Gastrocnemius medialis (tissue), 4 donors: ENCODE results near the gene SDR9C7.

Experiments
- POLR2A ChIP-seq, 2 donors: fragments of 450-650 bp; IDR thresholded peaks; one replicate each; pipeline ENCODE4 v1.6.1; 2017; ENCODE audit warnings: antibody characterized with exemption in 2 of 2, mild to moderate bottlenecking in 2 of 2, moderate library complexity in 2 of 2
- TF ChIP-seq, protein P1 (sequence below), 5 experiments: fragments of 450-650 bp in 3 of 5; fragments of 200-600 bp in 2 of 5; sonication (generic) in 2 of 5; IDR thresholded peaks in 4 of 5; conservative IDR thresholded peaks in 1 of 5; 1 replicate in 4 of 5; 2 replicates in 1 of 5; pipeline ENCODE4 v1.5.1; 2016 to 2019; ENCODE audit warnings: antibody characterized with exemption in 5 of 5, mild to moderate bottlenecking in 3 of 5, moderate library complexity in 3 of 5

GRCh38 chr12:56957229-56958052 lies 23.2 kb upstream of the SDR9C7 start, which contains the start of gene RDH16:
- TF ChIP-seq, protein P1, sequence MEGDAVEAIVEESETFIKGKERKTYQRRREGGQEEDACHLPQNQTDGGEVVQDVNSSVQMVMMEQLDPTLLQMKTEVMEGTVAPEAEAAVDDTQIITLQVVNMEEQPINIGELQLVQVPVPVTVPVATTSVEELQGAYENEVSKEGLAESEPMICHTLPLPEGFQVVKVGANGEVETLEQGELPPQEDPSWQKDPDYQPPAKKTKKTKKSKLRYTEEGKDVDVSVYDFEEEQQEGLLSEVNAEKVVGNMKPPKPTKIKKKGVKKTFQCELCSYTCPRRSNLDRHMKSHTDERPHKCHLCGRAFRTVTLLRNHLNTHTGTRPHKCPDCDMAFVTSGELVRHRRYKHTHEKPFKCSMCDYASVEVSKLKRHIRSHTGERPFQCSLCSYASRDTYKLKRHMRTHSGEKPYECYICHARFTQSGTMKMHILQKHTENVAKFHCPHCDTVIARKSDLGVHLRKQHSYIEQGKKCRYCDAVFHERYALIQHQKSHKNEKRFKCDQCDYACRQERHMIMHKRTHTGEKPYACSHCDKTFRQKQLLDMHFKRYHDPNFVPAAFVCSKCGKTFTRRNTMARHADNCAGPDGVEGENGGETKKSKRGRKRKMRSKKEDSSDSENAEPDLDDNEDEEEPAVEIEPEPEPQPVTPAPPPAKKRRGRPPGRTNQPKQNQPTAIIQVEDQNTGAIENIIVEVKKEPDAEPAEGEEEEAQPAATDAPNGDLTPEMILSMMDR (IDR thresholded peaks at IDR 0.05 in 4 of 5, conservative IDR thresholded peaks at IDR 0.05 in 1 of 5): no peak
- no peak for TF ChIP-seq POLR2A (IDR thresholded peaks at IDR 0.05)
